Ishikawa (cell line): Measurements from ENCODE around the gene OR4Q2.

Experiments used
- CEBPB ChIP-seq: IDR thresholded peaks from 2 replicates; pipeline ENCODE4 v1.6.1; 2012
- CREB1 ChIP-seq: IDR thresholded peaks from 2 replicates; pipeline ENCODE4 v1.6.1; 2012; ENCODE audit warnings: low read depth
- EGR1 ChIP-seq: IDR thresholded peaks from 2 replicates; pipeline ENCODE4 v1.6.1; 2012
- EP300 ChIP-seq: IDR thresholded peaks from 2 replicates; pipeline ENCODE4 v1.6.1; 2012; ENCODE audit warnings: borderline replicate concordance
- FOXM1 ChIP-seq: IDR thresholded peaks from 2 replicates; pipeline ENCODE4 v1.6.1; 2012; ENCODE audit warnings: low read depth, borderline replicate concordance
- NFIC ChIP-seq: IDR thresholded peaks from 2 replicates; pipeline ENCODE4 v1.6.1; 2012
- RAD21 ChIP-seq: IDR thresholded peaks from 2 replicates; pipeline ENCODE4 v1.6.1; 2012; ENCODE audit warnings: low read depth
- REST ChIP-seq: IDR thresholded peaks from 2 replicates; pipeline ENCODE4 v1.6.1; 2012; ENCODE audit warnings: low read depth, mild to moderate bottlenecking
- TAF1 ChIP-seq: IDR thresholded peaks from 2 replicates; pipeline ENCODE4 v1.6.1; 2012; ENCODE audit warnings: low read depth, mild to moderate bottlenecking
- TCF12 ChIP-seq: IDR thresholded peaks from 2 replicates; pipeline ENCODE4 v1.6.1; 2012; ENCODE audit warnings: low read depth
- TEAD4 ChIP-seq: IDR thresholded peaks from 2 replicates; pipeline ENCODE4 v1.6.1; 2012
- YY1 ChIP-seq: IDR thresholded peaks from 2 replicates; pipeline ENCODE4 v1.6.1; 2012; ENCODE audit warnings: low read depth
- ZBTB7A ChIP-seq: IDR thresholded peaks from 2 replicates; pipeline ENCODE4 v1.6.1; 2012; ENCODE audit warnings: low read depth
- TF ChIP-seq, protein P1 (sequence below): IDR thresholded peaks from 2 replicates; pipeline ENCODE4 v1.6.1; 2012
- TF ChIP-seq, protein P2 (sequence below): IDR thresholded peaks from 2 replicates; pipeline ENCODE4 v1.6.1; 2012

Gene OR4Q2

DNA sequence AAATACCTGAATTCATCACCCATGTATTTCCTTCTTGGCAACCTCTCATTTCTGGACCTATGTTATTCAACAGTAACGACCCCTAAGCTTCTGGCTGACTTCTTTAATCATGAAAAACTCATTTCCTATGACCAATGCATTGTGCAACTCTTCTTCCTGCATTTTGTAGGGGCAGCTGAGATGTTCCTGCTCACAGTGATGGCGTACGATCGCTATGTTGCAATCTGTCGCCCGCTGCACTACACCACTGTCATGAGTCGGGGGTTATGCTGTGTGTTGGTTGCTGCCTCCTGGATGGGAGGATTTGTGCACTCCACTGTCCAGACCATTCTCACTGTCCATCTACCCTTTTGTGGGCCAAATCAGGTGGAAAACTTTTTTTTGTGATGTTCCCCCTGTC, 356 bp downstream of the OR4Q2 start:
- no peak for TF ChIP-seq CREB1
- TF ChIP-seq, protein P1, sequence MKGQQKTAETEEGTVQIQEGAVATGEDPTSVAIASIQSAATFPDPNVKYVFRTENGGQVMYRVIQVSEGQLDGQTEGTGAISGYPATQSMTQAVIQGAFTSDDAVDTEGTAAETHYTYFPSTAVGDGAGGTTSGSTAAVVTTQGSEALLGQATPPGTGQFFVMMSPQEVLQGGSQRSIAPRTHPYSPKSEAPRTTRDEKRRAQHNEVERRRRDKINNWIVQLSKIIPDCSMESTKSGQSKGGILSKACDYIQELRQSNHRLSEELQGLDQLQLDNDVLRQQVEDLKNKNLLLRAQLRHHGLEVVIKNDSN, result no peak

- TF ChIP-seq ZBTB7A (no peak), EP300 (no peak), TAF1 (no peak), TCF12 (no peak), EGR1 (no peak), TEAD4 (no peak), NFIC (no peak)
- TF ChIP-seq, protein P2, sequence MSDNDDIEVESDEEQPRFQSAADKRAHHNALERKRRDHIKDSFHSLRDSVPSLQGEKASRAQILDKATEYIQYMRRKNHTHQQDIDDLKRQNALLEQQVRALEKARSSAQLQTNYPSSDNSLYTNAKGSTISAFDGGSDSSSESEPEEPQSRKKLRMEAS, result no peak
Observed at GRCh38 chr14:20008156-20008555, 6.2 kb downstream of the OR4Q2 start.

DNA sequence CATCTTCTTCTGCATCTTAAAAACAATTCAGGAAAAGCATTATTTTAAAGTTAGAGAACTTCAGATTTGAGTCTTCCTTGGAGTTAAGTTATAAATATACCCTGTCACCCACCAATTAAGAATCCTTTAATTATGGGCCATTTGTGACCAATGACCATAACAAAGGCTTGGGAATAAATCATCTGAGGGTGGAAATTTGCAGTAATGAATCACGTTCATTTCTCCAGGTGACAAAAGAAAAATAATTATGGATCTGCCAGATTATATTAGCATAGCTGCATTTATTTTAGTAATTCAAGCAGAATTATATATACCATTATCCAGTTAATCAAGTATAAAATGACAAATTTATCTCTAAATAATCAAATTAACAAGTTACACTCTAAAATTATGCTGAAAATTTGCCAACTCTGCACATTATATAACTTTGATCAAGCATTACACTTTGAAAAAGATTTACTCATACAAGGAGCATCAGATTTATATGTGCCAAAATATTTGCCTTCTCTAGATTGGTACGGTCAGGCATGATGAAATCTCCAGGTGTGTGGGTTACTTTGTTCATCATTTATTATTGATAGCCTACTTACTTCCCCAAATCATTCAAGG, 17.4 kb downstream of the OR4Q2 start, which contains the start of gene OR4K14:
Gene OR4K14 (minus strand): TSS at position 51 of the 609 bp plus-strand sequence. CDS start 4,114 bp downstream, outside the sequence.
- no peak for TF ChIP-seq CEBPB
- no peak for TF ChIP-seq RAD21
- no peak for TF ChIP-seq YY1
- TF ChIP-seq, protein P1, result no peak
- no peak for TF ChIP-seq CREB1
- no peak for TF ChIP-seq REST
- TF ChIP-seq NFIC, result no peak
- TF ChIP-seq EGR1, result no peak
- no peak for TF ChIP-seq EP300
- TF ChIP-seq TAF1, result no peak
- TF ChIP-seq FOXM1, result no peak
- no peak for TF ChIP-seq ZBTB7A
- no peak for TF ChIP-seq TEAD4
- TF ChIP-seq, protein P2, result no peak
- TF ChIP-seq TCF12, result no peak

- TF ChIP-seq ZBTB7A, result no peak
- no peak for TF ChIP-seq REST
- TF ChIP-seq, protein P2, result no peak
- TF ChIP-seq NFIC, result no peak
- TF ChIP-seq, protein P1, result no peak
- TF ChIP-seq RAD21, result no peak
- no peak for TF ChIP-seq YY1
- no peak for TF ChIP-seq CEBPB
- TF ChIP-seq TEAD4, result no peak
- no peak for TF ChIP-seq CREB1
- no peak for TF ChIP-seq EGR1
- TF ChIP-seq EP300, result no peak
- no peak for TF ChIP-seq TCF12
Observed at GRCh38 chr14:20031058-20031457, 29.1 kb downstream of the OR4Q2 start.

DNA sequence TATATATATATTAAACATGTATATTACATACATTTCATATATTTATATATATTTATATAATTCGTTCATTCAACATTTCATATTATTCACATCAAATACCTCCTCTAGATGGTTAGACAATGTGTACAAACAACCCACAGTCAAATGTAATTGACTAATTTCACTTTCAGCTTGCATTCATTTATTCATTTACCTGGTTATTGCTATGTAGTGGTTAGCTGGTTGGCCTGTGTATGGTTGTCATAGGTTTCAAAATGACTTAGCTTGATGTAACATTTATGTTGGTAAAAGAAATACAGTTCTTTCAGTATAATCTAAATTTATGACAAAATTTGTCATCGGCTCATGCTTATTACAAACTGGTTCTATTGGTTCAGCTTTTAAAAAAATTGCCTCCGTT, 33.5 kb downstream of the OR4Q2 start:
- TF ChIP-seq, protein P1, result no peak
- TF ChIP-seq NFIC (no peak), TAF1 (no peak), TCF12 (no peak), EGR1 (no peak), TEAD4 (no peak), ZBTB7A (no peak), FOXM1 (no peak), CREB1 (no peak), EP300 (no peak), REST (no peak), YY1 (no peak), RAD21 (no peak), CEBPB (no peak)
- TF ChIP-seq, protein P2, result no peak
